HPDE6-E6E7 (cell line): ENCODE results near the gene SSU72.

Experiments
- DNase-seq: peaks from one replicate; pipeline ENCODE4 v3.0.0; 2011; ENCODE audit warnings: missing footprints; ENCODE audit errors: extremely low spot score

The SSU72 gene

DNA sequence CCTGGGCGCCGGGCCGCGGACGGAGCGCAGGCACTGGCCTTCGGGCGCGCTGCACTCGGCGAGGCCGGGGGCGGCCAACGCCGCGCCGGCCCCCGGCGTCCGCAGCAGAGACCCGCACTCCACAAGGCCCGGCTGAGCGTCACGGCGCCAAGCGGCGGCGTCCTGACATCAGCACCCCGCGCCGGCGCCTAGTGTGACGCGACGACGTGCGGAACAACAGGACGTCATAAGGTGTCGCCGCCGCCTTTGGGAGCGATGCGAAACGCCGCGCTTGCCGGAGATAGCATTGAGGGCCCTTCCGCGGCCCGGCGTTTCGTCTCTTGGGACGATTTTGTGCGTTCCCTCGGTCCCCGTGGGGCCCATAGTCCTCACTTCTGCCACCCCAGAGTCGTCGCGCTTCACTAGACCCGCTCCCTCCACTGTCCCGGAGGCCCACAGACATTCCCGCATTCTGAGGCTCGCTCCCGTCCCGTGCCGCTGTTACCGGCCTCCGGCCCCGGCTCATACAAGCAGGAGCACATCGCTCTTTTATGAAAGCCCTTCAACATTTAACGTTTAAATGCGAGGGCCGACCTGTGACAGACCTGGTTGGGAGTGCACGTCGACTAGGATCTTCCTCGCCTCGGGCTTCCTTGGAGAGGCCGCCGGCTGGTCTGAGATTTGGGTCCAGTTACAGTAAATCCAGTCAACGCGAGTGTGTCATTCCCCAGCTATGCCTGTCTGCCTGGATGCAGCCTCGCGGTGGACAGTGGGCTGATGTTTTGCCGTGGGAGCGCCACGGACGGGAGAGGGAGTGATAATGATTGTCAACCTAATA lies at the start of gene SSU72:
TSS of gene SSU72 (minus strand) at position 143 of the 817 bp plus-strand sequence. CDS start 306 bp downstream, outside the sequence.
- peak; percentile 81 for DNase-seq

DNA sequence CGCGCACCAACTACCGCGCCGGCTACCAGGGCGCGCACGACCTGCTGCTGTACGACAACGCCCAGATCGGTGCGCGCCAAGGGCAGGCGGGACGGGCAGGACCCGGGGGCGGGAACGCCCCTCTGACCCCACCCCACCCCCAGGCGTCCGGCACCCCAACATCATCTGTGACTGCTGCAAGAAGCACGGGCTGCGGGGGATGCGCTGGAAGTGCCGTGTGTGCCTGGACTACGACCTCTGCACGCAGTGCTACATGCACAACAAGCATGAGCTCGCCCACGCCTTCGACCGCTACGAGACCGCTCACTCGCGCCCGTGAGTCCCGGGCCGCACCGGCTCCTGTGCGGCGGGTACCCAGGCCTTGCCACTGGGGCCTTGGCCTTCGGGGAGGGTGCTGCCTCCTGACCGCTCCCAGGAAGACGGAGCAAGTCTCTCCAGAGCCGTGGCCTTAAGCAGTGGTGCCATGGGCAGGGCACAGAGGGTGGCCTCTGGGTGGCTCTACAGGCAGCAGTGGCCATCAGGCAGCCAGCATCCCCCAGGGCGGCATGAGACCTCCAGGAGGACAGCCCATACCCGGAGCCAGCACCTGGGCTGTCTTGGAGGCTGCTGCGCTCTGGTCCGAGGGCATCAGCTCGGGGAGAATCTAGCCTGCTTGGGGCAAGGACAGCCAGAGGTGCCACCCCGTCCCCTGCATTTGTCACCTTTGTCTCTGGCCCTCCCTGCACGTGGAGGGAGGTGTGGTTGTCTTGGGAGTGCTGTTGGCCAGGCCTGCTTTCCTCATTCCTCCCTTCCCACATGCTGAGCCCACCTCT lies 49.2 kb upstream of the SSU72 start:
- DNase-seq: no peak

DNA sequence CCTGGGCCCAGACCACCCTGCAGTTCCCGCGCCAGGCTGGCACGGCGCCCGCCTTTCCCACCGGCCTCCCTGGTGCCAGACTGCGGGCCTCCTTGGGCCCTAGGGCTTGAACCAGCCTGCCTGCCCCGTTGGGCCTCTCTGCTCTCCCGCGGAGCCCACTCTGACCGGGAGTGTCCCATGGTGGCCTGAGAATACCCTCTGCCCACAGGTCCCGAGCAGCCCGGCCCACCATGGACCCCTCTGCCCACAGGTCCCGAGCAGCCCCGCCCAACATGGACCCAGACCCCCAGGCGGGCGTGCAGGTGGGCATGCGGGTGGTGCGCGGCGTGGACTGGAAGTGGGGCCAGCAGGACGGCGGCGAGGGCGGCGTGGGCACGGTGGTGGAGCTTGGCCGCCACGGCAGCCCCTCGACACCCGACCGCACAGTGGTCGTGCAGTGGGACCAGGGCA lies 48.5 kb upstream of the SSU72 start:
- no peak for DNase-seq

DNA sequence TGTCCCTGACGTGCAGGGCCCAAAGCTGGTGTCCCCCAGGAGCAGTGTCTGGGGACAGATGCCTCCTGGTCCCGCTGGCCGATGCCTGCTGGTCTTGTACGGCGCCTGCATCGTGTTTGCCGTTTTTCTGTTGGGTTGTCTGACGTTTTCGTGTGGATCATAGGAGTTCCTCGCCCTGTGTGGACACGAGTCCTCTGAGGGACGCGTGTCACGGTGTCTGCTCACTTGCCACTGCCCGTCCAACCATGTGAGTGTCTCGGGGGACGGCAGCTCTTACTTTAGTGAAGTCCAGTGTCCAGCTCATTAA lies 48.1 kb upstream of the SSU72 start:
- DNase-seq: no peak

DNA sequence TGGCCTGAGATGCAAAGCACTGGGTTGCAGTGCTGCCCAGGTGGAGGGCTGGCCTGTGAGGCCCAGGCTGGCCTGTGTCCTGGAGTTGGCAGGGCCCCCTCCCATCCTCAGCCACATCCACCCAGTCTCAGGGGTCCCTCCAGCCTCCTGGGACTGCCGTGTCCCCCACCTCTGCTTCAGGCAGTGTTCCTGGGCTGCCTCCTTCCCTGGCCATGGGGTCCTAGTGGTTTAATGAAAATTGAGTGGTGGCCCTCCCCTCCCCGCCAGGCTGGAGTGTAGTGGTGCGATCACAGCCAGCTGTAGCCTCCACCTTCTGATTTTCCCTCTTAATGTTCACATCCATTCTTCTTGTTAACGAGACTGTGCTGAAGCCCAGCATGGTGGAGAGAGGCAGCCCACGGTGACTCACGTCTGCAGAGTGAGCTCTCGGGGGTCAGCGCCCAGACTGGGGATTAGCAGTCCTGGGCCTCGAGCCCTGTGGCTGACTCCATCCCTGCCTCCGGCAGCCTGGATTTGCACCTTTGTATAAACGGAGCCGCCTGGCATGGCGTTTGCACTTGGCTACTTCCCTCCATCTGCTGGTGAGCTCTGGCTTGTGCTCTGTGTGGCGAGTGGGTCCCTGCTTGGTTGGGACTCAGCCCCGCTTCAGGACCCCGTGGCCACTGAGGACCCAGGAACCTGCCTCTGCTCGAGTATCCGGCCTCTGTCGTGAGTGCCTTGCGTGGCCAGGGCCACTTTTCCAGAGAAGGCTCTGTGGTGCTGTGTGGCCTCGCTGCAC lies 47.5 kb upstream of the SSU72 start:
- no peak for DNase-seq

DNA sequence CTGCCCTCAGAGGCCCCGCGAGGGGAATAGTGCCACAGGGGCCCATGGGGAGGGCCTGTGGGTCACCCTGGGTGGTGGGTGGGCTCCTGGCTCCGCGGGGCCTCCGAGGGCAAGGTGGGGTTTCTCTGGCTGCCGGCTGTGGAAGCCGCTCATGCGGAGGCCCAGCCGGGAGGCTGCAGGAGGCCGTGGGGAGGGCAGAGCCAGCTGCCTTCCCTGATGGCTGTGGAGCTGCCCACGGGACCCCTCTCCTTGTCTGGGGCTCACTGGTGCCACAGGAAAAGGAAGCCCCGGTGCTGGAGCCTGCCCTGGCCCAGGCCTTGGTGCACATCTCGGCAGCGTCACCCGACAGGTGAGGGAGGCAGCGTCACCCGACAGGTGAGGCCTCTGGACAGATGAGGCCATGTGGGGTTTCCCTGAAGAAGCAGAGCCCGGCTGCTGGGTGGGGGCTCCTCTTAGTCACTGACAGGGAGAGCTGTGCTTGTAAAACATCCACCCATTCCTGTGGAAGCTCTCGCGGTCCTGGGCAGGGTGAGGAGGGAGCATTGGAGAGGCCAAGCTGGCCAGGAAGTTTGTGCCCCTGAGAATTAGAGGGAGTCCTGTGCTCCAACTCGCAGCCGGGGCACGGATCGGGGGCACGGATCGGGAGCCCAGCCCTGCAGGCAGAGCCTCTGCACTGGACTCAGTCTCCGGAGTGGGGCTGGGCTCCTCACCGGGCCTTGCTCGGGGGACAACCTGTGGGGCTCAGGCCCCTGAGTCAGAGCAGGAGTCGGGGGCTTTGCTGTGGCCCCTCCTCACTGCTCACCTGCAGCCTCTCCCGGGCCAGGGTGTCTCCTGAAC lies 46.7 kb upstream of the SSU72 start:
- DNase-seq: no peak

DNA sequence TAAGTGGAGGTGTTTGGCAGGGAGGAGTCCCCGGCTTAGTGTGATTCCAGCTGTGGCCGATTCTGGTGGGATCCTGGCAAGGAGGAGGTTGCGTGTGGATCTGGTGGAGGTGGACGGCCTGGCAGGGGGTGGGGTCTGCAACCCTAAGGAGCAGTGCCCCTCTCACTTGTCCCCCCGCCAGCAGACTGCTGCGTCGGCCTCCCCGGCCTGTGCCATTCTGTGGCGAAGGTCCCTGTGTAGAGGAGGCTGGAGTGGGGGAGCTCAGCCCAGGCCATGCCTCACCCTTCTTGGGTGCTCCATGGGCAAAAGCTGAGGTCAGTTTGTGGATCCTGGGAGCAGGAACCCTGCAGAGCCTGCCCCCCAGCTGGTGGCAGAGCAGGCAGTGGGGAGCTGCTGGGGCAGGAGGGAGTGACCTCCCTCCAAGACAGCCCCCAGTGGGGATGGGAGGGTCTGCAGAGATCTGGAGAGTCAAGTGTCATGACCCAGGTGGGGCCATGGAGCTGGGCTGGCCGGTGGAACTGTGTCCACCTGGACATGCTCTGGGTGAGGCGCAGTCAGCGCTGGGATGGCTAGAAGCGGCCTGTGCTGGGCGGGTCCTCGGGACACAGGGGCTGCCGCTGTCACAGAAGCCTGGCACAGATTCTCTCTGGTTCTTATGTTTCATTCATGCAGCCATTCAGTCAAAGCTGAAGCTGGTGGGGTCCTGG lies 45.9 kb upstream of the SSU72 start:
- DNase-seq: no peak

DNA sequence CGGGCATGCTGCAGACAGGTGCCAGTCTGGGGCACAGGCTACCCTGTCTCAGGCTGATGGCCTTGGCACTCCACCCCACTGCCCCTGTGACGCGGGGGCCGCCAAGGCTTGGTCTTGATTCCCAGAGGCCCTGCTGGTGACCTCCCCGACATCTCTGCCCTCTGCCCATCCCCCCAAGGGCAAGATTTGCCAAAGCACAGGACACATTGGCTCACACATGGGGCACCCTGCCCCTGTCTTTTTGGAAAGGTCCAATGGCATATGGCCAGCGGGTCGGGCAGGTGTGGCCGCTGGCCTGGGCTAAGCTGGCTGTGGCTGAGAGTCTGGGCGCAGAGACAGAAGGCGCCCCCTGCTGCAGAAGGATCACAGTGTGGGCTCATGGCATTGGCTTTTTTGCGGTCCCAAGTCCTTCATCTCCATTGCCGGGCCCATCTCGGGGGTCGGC lies 45.3 kb upstream of the SSU72 start:
- no peak for DNase-seq

DNA sequence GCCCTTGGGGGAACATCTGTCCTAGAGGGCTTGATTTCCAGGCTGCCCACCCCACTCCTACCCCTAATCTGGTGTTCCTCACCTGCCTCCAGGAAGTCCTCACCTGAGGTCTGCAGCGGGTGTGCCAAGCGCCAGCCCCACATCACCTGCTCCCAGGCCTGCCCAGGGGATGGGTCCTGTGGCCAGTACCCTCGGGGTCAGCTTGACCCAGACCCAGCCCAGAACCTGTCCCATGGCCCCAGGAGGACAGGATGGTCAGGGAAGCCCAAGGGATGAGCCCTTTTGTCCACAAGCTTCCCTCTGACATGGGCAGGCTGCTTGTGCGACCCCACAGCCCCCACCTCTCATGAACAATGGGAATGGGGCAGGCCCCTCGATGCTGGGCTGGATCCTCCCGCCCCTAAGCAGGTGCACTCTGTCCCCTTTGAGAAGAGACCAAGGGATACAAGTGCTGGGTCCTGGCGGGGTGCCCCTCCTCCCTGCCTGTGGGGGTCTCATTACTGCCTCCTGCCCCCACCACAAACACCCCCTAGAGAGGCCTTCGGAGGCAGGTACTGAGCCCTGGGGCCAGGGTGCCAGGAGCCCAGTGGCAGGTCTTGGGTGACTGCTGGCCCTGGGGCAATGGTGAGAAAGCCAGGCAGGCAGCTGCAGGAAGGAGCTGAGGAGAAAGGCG lies 43.9 kb upstream of the SSU72 start:
- no peak for DNase-seq

DNA sequence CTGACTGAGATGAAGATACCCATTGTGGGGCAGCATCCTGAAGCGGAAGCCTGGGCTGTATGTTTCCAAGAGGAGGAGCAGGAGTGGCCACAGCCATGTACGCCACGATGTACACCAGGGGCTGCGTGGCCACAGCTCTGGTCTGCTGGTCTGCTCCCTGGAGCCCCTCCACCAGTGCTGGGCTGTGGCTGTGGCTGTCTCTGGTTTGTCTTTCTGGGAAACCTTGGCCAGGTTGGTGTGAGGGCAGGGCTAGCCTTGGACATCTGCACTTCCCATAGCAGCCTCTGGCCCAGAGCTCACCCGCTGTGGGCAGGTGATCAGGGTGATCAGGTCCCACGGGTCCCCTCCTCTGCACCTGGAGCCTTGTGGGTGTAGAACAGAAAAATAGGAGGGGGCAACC lies 43.3 kb upstream of the SSU72 start:
- no peak for DNase-seq

DNA sequence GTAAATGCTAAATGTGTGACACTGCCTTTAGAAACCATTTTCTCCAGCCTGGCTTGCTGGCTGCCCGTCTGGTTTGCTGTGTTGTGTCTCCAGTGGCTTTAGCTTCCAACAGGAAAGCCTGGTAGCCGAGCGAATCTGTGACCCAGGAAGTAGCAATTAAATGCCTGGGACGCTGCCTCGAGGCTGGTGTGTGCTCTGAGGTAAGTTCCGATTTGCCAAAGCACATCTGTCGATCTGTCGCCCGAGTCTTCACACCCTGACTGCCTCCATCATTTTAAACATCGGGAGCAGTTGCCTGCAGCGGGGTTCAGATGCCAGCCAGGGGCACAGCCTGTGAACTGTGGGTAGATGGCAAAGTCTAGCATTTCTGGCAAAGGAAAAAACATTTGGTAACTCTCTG lies 42.9 kb upstream of the SSU72 start:
- no peak for DNase-seq

DNA sequence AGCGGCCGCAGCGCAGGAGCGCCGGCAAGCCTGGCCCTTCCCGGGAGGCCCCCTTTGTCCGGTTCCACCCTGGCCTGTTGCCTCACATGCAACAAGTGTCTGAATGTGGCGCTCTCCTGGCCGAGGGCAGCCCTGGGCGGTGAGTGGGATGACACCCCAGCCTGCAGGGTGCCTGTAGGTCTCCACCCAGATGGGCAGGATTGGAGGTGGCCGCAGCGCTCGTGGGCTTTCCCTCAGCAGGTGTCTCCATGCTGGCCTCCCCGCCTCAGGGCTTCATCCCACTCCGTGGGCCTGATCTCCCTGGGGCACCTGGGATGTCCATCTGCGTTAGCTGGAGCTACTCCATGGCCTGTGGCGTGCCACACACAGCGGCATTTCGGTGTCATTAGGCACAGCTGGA lies 42.2 kb upstream of the SSU72 start:
- DNase-seq: no peak

DNA sequence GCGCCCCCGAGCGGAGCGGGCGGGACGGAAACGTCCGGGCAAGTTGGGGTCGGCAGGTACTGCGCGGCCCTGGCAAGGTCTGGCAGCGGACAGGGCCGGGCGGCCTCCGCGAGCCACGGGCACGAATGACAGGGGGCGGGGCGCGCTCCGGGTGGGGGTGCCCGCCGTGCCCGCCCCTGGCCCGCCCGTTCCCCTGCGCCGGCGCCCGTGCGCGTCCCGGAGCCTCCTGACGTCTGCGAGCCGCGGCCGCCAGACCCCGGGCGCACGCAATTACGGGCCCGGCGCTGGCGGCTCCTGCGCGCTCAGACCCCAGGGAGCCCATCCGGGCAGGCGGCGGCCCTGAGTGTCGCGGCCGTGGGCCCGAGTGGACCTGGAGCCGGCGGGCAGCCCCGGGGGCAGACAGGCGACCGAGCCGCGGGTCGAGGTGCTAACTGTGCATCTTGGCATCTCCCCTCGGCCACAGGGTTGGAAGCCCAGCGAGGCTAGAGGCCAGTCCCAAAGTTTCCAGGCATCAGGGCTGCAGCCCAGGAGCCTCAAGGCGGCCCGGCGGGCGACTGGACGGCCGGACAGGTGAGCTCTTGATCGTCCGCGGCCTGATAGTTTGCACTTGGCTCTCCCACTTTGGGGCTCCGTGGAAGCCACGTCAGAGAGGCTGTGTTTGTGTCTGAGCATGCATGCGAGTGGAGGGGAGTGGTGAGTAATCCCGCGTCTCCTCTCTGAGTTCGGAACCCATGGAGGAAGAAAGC lies 41.6 kb upstream of the SSU72 start:
- DNase-seq: no peak

DNA sequence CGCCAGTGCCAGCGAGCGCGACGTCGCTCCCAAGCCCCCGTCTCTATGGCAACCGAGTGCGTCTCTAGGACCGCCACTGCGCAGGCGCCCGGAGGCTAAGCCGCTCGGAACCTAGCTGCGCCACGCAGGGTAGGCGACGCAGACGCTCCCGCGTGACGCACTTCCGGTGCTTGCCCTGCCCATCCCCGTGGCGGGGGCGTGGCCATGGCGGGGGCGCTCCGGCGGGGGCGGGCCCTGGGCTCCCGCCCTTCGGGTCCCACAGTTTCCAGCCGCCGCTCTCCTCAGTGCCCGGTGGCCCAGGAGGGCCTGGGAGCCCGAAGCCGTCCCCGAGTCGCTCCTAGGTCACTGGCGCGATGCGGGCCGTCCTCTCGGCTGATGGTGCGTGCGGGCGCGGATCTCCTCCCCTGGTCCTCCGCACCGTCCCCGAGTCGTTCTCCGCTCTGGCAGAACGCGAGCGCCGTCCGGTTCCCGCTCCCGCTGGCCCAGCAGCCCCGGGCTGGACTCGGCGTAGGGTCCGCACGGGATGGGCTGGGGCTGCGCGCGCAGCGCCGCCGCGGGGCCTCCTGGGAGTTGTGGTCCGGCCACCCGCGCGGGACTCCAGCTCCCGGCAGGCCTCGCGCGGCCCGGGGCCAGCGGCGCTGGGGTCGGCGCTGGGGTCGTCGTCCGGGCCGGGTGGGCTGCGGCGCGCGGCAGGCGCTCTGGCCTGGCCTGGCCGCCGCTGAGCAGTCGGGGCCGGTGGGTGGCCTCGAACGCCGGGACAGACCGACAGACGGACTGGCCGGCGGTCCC lies 40.8 kb upstream of the SSU72 start, which contains the start of gene MIB2:
TSS of gene MIB2 (plus strand) at position 245 of the 789 bp plus-strand sequence. CDS start 7,953 bp downstream, outside the sequence.
- peak; percentile 96 for DNase-seq

DNA sequence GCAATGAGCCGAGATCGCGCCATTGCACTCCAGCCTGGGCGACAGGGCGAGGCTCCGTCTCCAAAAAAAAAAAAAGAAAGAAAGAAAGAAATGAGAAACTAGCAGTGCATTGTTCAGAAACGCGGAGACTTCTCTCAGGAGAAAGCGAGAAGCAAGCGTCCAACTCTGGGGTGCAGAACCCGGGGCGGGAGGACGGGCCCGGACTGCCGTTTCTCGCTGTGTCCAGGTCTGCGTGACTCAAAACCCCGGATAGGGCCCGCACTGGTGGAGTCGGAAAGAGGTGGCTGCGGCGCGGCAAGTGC lies 40.2 kb upstream of the SSU72 start:
- no peak for DNase-seq

DNA sequence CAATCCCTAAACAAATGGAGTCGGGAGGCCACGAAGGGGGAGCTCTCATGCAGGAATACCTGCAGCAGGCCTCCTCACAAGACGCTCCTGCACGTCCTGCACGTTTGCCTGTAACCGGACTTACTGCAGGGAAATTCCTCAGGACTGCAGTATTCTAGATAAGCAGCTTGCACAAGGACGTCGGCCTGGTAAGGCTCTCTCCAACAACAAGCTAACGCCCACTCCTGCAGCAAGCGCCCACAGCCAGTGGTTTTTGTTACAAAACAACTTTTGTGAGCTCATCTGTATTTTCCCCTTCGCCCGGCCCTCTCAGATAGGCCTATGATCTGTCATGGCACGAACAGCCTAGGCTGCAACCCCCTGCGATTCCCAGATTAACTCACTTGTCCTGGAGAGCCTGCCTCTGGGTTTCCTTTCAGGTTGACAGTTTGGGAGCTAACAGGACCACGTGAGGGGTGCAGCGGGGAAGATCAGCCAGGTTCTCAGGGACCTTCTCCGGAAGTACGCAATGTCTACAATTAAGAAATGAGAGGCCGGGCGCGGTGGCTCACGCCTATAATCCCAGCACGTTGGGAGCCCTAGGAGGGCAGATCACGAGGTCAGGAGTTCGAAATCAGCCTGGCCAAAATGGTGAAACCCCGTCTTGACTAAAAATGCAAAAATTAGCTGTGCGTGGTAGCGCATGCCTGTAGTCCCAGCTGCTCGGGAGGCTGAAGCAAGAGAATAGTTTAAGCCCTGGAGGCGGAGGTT lies 39.7 kb upstream of the SSU72 start:
- no peak for DNase-seq

DNA sequence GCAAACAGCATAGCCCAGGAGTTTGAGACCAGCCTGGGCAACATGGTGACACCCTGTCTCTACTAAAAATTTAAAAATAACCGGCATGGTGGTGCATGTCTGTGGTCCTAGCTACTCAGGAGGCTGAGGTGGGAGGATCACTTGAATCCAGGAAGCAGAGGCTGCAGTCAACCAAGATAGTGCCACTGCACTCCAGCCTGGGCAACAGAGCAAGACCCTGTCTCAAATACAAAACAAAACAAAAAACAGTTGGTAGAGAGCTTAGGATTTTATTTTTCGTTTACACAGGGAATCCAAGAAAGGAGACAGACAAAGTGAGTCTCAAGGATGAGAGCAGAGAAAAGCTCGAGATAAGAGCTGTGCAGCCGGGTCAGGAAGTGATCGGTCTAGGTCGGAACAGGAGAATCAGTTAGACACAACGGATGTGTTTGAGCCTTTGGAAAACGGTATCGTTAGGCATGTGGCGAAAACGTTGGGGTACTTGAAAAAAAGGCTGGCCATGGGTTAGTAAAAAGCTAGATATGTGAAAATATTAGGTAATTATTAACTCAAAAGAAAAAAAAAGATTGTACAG lies 38.9 kb upstream of the SSU72 start:
- no peak for DNase-seq

DNA sequence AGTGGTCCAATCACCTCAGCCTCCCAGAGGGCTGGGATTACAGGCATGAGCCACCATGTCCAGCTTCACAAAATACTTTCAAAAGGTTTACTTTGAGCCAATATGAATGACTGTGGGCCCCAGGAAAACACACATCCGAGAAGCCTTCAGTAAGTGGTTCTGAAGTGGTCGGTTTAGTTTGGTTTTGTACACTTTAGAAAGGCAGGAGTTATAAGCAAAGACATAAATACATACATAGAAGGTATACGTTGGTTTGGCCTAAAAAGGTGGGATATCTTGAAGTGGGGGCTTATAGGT lies 37.4 kb upstream of the SSU72 start:
- DNase-seq: no peak
